ENCODE measurements around the gene NDC1.
A peak's percentile ranks its signal among the peaks of the same experiment; 100 is the strongest.
"Not testable (repeated sequence)": the region's sequence is repeated elsewhere in the genome, so short reads cannot be mapped to it uniquely, and the experiment has no call there.

Gene NDC1

DNA sequence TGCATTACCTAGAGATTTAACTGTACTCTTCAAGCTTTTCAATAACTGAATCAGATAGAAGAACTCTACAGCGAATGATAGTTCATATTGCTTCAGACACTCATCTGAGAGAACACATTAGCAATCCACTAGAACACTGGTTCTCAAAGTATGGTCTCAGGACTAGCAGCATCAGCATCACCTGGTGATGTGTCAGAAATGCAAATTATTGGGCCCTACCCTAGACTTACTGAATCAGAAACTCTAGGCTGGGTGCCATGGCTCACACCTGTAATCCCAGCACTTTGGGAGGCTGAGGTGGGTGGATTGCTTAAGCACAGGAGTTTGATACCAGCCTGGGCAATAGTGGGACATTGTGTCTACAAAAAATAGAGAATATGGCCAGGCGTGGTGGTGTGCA, 74.2 kb downstream of the NDC1 start:
- DNase-seq: no peak

DNA sequence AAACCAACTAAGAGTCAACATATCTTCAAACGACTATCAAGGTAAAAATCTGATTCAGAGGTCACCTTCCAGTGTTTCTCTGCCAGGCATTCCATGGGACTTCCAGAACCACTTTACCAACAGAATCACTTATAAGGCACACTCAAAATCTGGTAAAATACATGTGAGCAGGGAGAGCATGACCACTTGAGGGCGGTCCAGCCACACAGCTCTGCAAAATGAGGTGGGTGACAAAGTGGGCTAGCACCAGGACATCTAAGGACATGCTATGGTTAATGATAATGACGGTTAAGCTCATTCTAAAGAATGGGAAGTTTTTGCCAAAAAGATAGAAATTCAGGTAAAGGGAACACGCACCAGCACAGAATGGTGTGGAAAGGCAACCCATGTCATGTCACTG, 74.6 kb downstream of the NDC1 start:
- no peak for DNase-seq

DNA sequence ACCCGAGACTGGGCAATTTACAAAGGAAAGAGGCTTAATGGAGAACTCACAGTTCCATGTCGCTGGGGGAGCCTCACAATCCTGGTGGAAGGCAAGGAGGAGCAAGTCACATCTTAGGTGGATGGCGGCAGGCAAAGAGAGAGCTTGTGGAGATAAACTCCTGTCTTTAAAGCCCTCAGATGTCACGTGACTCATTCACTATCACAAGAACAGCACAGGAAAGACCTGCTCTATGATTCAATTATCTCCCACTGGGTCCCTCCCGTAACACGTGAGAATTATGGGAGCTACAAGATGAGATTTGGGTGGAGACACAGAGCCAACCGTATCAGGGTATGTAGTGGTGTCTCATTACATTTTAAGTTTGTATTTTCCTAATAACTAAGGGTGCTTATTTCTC, 77.6 kb downstream of the NDC1 start:
- not testable (repeated sequence) for DNase-seq

DNA sequence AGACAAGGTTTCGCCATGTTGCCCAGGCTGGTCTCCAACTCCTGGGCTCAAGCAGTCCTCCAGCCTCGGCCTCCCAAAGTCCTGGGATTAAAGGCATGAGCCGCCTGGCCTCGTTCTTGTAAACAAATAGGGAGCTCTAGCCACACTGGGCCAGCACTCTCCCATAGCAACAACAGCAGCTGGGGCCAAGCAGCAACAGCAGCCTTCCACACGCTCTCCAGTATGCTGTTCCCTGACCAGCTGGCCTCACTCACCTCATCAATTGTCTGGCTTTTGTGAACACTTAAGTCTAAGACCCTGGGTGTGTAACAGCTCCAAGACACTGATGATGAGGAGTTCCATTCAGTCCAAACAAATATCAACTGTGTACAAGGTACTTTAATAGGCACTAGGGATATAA, 82.2 kb downstream of the NDC1 start:
- no peak for DNase-seq

DNA sequence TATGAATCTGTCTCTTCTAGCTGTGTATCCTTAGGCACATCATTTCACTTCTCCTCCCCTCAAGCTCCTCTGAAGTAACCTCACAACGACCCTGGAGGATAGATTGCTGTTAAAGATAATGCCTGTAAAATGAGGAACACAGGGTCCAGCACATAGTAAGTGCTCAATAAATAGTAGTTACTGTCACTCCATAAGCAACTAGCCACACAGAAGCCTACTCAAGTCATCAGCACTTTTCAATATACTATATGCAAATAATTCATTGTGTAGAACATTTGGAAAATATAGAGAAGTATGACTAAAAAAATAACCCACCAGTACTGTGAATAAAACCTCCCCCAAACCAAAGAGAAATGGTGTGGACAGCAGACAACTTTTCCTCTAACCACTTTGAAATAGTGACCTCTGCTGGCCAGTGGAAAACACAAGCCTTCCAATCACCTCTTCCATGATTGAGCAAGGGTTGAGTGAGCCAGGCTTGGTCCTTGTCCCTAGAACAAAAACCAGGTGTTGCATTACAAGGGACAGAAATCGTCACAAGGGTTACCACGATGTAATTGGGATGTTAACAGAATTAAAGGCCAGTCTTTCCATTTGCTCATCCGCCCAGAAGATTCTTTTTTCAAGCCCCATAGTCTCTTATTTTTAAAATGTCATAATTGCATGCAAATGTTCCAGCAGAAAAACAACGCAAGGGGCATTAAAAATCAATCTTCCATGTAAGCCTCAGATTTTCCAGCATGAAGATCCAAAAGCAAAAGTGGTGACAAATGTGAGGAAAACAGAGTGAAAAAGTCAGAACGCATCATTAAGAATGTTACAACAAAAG, 83.4 kb downstream of the NDC1 start:
- peak; percentile 31 for DNase-seq

DNA sequence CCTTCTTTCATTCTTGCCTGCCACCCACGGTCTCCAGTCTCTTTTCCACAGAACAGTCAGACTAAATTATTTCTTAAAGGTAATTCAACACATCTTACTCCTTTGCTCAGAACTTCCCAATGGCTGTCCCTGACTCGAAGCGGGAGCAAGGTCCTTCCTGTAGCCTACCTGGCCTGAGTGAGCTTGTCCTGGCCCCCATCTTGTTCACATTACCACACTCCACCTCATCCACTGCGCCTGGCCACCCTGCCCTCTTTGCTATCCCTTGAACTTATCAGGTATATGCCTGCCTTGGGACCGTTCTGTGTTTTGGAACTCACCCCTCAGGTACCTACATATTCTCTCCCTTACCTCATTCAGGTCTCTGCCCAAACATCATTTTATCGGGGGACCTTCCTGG, 85.8 kb downstream of the NDC1 start:
- no peak for DNase-seq

DNA sequence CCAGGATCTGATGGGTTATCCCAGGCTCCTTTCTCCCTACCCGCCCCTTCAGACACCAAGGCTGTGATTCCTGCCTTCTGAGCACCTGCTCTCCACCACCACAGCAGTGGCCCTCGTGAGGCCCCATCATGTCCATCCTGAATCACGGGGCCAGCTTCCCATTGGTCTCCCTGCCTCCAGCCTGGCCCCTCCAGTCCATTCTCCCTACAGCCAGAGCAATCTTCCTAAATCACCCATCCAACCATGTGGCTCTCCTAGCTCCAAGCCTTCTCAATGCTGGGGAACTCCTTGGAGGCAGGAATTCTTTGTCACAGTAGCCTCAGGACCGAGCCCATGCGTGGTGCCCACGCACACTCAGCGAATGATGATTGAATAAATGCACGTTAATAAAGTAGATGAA, 90.3 kb downstream of the NDC1 start:
- DNase-seq: no peak

DNA sequence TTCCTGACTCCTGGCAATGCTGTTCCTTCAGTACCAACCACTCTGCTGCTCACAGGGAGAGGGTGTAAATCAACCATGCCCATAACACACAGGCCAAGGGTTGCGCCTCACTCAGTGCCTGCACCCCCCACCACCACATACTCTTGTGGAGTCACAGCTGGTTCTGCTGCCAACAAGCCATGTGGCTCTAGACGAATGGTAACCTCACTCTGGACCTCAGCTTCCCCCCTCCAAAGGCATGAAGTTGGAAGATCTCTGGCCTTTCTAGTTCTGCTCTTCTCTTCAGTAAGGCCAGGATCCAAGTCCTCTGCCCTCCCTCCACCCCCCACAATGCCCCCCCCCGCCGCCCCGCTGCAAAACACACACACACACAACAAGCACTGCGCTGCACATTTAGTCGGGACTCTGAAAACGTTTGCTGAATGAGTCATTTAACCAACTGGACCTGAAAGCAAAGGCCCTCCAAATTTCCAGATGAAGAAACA, 97.4 kb downstream of the NDC1 start:
- DNase-seq: no peak

DNA sequence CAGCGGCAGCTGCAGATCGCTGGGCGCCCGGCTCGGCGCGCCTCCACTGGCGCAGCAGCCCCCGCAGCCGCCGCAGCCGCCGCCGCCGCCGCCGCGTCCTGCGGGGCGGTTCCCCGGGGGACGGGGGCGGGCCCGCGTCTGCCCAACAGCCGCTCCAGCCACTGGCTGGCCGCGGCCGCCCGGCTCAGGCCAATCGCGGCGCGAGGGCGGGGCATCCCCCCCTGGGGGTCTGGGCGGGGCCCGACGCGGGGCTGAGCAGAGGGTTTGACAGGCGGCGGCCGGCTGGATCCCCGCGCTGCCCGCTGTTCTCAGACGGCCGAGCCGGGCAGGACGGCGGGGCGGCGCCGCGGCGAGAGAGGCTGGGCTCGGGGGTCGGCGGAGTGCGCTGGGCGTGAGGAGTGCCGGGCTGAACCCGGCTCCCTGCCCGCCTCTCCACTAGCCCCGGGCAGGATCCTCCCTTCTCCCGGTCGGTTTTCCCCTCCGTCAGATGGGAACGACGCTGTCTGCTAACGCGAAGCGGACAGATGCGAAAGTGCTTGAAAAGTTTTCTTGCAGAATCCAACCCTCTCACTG, 98.9 kb downstream of the NDC1 start, which contains the start of gene GLIS1:
GLIS1 (minus strand) TSS at position 56 of the 573 bp plus-strand sequence. CDS start 1,100 bp downstream, outside the sequence.
- peak; percentile 13 for DNase-seq

DNA sequence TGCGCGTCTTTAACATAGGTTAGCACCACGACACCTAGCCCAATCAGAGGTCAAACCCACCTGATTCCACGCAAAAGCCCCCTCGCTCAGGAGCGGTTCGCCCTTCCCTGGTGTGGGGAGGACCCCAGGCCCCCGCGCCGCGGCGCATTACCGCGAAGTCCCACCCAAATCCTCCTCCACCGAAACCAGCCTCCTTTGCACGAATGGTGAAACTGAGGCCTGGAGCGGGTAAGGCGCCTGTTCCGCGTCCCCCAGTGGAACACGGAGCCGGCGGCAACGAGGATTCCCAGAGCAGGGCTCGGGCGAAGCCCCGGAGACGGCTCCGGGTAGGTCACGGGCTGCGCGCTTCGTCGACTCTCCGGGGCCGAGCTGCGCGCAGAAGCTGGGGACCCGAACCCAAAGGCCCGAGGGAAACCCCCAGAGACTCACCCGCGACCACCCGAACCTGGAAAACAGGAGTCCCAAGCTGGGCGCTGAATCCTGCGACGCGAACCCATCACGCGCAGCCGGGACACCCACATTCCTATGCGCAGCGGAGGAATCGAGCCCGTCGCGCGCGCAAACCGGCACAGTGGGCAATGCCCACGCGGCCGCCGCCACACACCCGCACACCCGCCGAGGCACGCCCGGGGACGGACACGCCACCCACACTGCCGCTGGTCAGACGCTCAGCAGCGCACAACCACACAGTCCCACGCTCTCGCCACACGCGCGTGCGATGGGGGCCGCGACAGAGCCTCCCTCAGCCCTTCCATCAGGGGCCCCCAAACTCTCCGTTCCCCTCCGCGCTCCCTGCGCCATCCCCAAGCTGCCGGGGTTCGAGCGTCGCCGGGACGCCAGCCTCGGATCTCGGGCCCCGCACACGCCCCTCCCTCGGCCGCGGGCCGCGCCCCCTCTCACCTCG, 99.6 kb downstream of the NDC1 start:
- no peak for DNase-seq

DNA sequence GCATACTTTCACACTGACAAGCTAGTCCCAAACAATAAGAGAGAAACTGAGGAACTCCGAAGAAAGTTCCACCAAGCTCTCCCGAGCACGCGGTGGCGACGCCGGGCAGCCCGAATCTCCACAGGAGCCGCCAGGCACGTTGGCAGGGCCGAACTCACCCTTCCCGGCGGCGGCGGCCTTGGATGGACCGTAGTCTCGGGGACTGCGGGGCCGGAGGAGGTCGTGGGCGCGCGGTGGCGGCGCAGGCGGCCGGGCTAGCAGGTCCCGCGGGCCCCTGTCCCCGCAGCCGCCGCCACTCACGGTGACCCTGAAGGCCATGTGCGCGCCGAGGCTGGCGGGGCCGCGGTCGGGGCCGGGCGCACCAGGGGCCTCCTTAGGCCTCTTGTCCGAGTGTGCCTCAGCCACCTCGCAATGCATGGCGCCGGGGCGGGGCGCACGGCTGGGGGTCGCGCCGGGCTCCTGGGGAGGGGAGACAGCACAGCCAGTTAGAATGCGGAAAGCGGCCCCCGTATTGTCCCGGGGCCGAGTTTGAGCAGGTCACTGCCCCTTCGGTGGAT, 100.4 kb downstream of the NDC1 start:
- no peak for DNase-seq

DNA sequence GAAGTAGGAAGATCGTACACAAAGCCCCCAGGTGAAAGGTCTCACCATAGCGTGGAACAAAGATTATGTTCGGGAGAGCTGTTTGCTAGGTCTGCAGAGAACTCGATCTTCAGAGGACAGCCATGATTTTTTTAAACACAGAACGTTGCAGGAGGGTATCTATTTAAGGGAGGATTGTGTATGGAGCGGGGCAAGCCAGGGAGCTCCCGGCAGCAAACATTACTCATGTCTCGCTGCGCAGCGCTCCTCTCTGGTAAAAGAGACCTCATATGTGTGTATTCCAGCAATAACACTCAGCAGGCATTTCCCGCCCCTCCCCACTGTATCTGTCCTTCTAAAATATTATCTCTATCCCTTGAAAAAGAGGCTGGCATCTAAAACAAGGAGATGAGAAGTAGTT, 101.8 kb downstream of the NDC1 start:
- no peak for DNase-seq

DNA sequence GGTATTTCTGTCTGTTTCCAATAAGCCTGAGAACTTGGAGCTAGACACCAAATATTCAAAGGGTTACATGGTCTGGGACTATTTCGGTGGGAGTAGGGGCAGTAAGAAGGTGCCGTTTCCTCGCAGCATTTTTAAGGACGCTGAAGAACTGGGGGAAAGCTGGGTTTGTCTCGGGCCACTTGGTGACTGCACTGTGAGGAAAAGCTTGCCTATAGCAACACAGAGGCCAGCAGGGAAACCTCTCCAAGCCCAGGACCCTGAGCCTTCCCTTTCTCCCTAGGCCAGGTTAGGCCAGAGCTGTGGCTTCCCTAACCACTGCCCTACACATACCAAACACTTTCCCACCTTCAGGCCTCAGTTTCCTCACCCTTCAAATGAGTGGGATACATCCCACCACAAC, 102.4 kb downstream of the NDC1 start:
- DNase-seq: no peak

DNA sequence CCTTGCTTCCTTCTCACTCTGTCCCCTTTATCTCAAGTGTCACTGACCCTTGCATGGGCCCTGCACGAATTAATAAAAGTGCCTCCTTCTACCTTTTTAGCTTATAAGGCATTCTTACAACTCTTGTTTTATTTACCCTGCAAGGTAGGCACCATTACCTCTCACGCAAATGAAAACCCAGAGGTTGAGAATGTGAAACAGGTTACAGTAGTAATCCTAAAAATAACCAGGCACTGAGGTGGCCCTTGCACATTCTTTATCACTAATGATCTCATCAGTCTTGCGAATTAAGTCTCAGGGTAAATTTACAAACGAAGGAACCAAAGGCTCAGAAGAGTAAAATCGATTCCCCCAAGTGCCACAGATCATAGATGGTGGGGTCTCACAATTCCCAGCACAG, 102.8 kb downstream of the NDC1 start:
- no peak for DNase-seq

DNA sequence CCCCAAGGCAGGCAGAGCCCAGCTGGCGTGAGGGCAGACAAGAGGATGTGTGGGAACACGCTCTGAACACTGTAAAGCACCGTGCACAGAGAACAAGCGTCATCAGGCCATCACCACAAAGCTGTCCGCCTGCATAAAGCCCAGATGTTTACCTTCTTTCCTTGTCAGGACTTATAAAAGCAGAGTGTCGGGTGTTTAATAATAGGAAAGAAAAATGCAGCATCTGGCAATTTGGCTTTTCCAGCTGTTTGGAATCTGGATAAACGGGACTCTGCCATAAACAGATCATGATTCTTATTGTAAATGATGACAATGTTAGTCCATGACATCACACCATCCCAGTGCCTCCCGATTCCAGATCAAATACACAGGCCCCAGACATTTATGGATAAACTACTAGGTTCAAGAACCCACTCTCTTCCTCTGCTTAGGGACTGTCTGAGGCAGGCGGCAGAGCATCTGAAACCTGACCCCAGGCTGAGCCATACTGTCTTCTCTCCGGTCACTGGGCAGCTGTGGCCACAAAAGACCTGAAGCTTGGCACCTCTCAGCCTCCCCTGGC, 103.4 kb downstream of the NDC1 start:
- no peak for DNase-seq

DNA sequence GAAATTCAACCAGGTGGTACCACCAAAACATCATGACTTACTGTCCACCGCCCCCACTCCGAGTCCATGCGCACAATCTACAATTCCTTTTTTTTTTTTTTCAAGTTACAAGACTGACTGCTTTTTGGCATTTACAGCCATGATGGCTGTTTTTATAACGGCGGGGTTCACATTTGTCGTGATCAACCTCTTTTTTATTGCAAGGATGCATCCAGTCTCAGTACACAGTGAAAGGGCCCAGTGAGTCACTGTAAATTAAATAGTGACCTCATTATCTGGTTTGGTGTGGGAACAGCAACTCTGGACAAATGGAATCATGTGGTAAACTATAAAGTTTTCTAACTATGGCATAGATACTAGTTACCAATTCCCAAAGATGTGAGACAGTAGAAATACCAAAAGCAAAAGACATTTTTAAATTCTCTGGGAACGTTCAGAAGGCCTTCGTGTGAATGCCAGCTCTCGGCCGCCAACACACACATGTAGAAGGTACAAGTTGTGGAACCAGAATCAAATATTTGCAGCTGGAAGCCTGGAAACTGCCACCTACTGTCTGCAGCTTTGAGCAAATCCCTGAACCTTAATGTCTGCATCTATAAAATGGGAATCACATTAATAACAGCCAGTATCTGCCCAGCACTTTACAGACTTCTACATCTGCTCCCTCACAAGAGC, 104.0 kb downstream of the NDC1 start:
- DNase-seq: no peak

DNA sequence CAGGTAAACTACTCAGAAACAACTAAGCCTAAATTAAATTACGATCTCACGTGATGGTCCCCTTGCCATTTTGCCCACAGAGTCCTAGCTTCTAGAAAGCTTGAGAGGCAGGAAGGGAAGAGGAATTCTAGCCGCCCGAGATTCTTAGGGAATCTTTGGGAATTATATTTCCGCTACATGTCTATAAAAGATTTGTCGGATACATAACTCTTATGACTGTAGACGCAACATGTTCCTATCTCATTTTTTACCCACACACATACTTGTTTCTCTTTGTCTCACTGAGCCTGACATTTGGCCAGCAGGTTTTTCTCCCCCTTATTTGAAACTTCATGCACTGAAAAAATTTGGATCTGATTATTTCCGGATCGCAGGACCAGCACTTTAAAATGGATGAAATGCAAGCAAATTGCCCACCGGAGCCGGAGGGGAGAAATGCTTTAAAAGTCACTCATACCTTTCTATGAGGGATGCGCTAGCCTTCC, 104.6 kb downstream of the NDC1 start:
- DNase-seq: no peak

DNA sequence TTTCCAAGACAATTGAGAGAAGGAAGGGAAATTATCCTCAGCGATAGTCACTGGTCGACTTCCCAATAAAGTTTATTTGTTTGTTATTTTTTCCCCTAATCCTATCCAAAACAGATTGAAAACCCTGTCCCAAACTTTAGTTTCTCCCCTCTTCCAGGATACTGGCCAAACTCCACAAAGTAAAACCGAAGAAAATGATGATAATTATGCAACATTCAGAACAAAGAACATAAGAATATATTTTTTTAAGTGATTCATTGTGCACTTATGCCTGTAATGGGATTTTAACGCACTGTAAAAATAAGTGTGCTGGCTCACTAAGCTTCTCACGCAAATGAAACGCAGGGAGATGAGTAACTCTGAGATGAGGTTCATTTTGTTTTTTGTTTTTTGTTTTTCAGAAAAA, 105.2 kb downstream of the NDC1 start:
- DNase-seq: no peak

DNA sequence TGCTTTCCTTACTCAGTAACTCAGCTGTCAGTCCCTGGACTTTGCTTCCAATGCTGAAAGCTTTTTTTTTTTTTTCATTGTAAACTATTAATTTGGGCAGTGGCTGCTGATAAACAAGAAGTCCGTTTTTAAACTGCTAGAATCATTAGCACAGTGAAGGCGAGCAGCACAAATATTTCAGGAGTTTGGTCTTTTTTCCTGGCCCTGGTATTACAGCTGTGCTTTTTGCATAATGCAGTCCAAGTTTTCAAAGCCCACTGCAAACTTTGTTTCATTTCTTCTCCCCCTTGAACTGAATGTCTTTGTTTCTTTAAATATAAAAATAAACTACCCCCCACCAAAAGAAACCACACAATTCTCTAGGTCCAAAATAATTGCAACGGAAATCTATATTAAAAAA, 105.7 kb downstream of the NDC1 start:
- DNase-seq: no peak

DNA sequence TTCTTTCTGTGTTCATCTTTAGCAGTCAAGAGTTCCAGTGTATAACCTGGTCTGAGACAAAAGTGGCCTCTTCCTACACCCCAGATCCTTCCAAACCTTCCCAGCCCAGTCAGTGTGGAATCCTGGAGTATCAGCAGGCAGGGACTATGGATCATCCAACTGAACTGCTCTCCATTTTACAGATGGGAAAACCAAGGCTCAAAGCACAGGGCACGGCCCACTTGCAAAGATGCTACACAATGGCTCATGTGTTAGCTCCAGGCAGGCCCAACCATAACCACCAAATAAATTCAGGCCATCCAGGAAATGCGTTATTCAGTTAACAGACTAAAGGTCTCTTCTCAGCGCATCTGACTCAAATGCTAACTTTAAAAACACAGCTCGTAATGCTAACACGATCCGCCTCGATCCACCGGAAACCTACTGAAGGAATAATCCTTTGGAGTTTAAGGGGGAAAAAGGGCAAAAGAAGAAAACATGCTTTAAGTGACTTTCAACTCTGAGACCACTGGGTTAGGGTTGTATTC, 106.3 kb downstream of the NDC1 start:
- DNase-seq: no peak

DNA sequence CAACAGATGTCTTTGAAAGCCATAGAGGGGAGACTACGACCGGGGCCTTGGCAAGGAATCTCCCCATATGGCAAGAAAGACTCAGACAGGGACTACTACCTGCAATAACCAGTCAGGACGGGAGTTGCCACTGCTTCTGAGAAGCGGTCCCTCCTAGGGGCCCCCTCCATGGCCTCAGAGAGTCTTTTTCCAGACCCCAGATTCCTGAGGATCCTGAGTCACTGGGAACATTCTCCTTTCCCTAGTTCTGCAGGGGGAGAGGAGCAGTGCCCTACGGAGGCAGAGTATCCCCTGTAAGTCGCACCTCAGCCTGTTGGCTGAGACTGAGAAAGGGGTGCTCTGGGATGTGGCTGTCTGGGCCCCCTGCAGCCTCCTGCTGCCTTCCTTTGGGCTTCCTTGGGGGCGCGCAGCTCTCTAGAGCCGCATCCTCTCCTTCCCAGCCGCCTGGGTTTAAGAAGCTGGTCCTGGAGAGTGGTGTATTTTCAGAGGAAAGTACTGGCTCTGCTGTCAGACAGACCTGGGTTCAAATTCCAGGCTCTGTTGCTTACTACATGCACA, 107.0 kb downstream of the NDC1 start:
- no peak for DNase-seq

Data from CD4-positive, alpha-beta T cell treated with Interleukin-4 for 4 hours (primary cell).